PC-3 (cell line): ENCODE data around the gene ZSWIM1. TPM values are rescaled to one million over a fixed set of nuclear protein-coding genes. Genes with fewer than 3 reads are reported as not detected.

Experiments used
- ATAC-seq: fragments of 200-7000 bp; cut with Tn5 transposase; 2 replicates; pipeline ENCODE4 v1.9.1; 2020; ENCODE audit warnings: mild to moderate bottlenecking, moderate library complexity
- BruUV-seq: library from RNA; stranded (reverse); fragments of 400-500 nt; replicated peaks from 2 replicates; lab custom pipeline; 2021; lab: Mats Ljungman, UMichigan
- CTCF ChIA-PET: fragments of 300-600 bp; sonication (Branson Sonifier 250); formaldehyde crosslinking; loops from one replicate; lab custom pipeline; 2022; ENCODE audit warnings: antibody characterized with exemption; lab: Charles Lee
- POLR2A ChIA-PET: fragments of 300-600 bp; sonication (Branson Sonifier 250); formaldehyde crosslinking; loops from one replicate; lab custom pipeline; 2022; ENCODE audit warnings: antibody characterized with exemption; ENCODE audit not compliant: unreplicated experiment; lab: Charles Lee
- DNase-seq: peaks from one replicate; pipeline ENCODE4 v3.0.0-alpha.2; 2015
- H2AFZ ChIP-seq: fragments of 300-600 bp; sonication (generic); 2 replicates; pipeline ENCODE4 v1.6.0; 2016; ENCODE audit warnings: antibody characterized with exemption, low read length
- H3F3A ChIP-seq: fragments of 300-600 bp; sonication (generic); one replicate; pipeline ENCODE4 v1.6.0; 2017; ENCODE audit warnings: antibody characterized with exemption, low read length, control low read depth, mild to moderate bottlenecking; ENCODE audit not compliant: unreplicated experiment
- H3K27ac ChIP-seq: fragments of 300-600 bp; sonication (generic); 2 replicates; pipeline ENCODE4 v1.5.1; 2016; ENCODE audit warnings: mild to moderate bottlenecking, low read length
- H3K27me3 ChIP-seq: fragments of 300-600 bp; sonication (generic); 2 replicates; pipeline ENCODE4 v1.6.1; 2016; ENCODE audit warnings: low read length, mixed read lengths
- H3K36me3 ChIP-seq: fragments of 300-600 bp; sonication (generic); 2 replicates; pipeline ENCODE4 v1.6.1; 2016; ENCODE audit warnings: low read depth, mixed run types, low read length, mixed read lengths
- H3K4me1 ChIP-seq: fragments of 300-600 bp; sonication (generic); 2 replicates; pipeline ENCODE4 v1.5.1; 2016; ENCODE audit warnings: low read length; ENCODE audit not compliant: insufficient read depth
- H3K4me2 ChIP-seq: fragments of 300-600 bp; sonication (generic); 2 replicates; pipeline ENCODE4 v1.6.0; 2016; ENCODE audit warnings: low read length
- H3K4me3 ChIP-seq: fragments of 300-600 bp; sonication (generic); 2 replicates; pipeline ENCODE4 v1.5.1; 2016; ENCODE audit warnings: mild to moderate bottlenecking, low read length, mixed read lengths
- H3K79me2 ChIP-seq: fragments of 300-600 bp; sonication (generic); 2 replicates; pipeline ENCODE4 v1.6.1; 2017; ENCODE audit warnings: low read length, mixed read lengths
- H3K9ac ChIP-seq: fragments of 300-600 bp; sonication (generic); 2 replicates; pipeline ENCODE4 v1.6.0; 2016; ENCODE audit warnings: mild to moderate bottlenecking, low read length
- H3K9me2 ChIP-seq: fragments of 300-600 bp; sonication (generic); replicated peaks from 2 replicates; pipeline ENCODE4 v1.6.1; 2016; ENCODE audit warnings: mixed run types, low read length, mixed read lengths
- H3K9me3 ChIP-seq: fragments of 300-600 bp; sonication (generic); 2 replicates; pipeline ENCODE4 v1.6.1; 2016; ENCODE audit warnings: low read length, mixed read lengths
- H4K20me1 ChIP-seq: fragments of 300-600 bp; sonication (generic); 2 replicates; pipeline ENCODE4 v1.6.1; 2016; ENCODE audit warnings: low read length, mixed read lengths
- CTCF ChIP-seq: fragments of 300-600 bp; sonication (generic); conservative IDR thresholded peaks from 2 replicates; pipeline ENCODE4 v1.5.1; 2017; ENCODE audit warnings: antibody characterized with exemption, low read depth, mild to moderate bottlenecking, low read length
- EZH2 ChIP-seq: fragments of 300-600 bp; sonication (generic); IDR thresholded peaks from one replicate; pipeline ENCODE4 v1.6.1; 2017; ENCODE audit warnings: antibody characterized with exemption, mild to moderate bottlenecking, low read length; ENCODE audit not compliant: unreplicated experiment
- EZH2phosphoT487 ChIP-seq: fragments of 300-600 bp; sonication (generic); IDR thresholded peaks from 2 replicates; pipeline ENCODE4 v1.6.1; 2018; ENCODE audit warnings: mild to moderate bottlenecking, antibody characterized with exemption, low read length, borderline replicate concordance
- intact Hi-C: fragments of 100-400 bp; cut with micrococcal nuclease; formaldehyde crosslinking; loops from 2 replicates; pipeline ENCODE4 v1.9.0; 2023
- total RNA-seq: library from RNA; depleted of rRNA; stranded (reverse); fragments of >200 nt; gene quantifications from 2 replicates; pipeline ENCODE4 v1.2.3, GENCODE V29; 2014

ZSWIM1 gene
- total RNA-seq, 1 experiment from 2014 or later: 16.3 TPM

GRCh38 chr20:45896641-45897161 lies 15.7 kb downstream of the ZSWIM1 start:
- intact Hi-C loops: no loop called here
- peaks cover 16% of the 10 kb centered on the region; the same call in 1 of the 2 replicates for H3K36me3 ChIP-seq
- no peaks in the 10 kb centered on the region for H3K9me3 ChIP-seq
- TF ChIP-seq EZH2: no peak
- no peak for TF ChIP-seq EZH2phosphoT487
- TF ChIP-seq CTCF: no peak
- POLR2A ChIA-PET: no interaction called here
- no peak overlapping the region for H3K4me2 ChIP-seq
- H2AFZ ChIP-seq: no peak overlapping the region
- H3K79me2 ChIP-seq: 0 out of 2 replicates have a peak, but pooled peaks cover 7% of the 10 kb centered on the region
- ATAC-seq (no peak), DNase-seq (no peak)
- H3K4me3 ChIP-seq: no peak overlapping the region
- CTCF ChIA-PET: no interaction called here
- H3K27ac ChIP-seq: no peak overlapping the region
- no peaks in the 10 kb centered on the region for H3K27me3 ChIP-seq
- no peaks in the 10 kb centered on the region for H3K9me2 ChIP-seq
- no peak overlapping the region for H3K9ac ChIP-seq
- no TSS peak for BruUV-seq
- H3K4me1 ChIP-seq: peaks cover 16% of the 10 kb centered on the region
- no peaks in the 10 kb centered on the region for H3F3A ChIP-seq
- no peaks in the 10 kb centered on the region for H4K20me1 ChIP-seq

DNA sequence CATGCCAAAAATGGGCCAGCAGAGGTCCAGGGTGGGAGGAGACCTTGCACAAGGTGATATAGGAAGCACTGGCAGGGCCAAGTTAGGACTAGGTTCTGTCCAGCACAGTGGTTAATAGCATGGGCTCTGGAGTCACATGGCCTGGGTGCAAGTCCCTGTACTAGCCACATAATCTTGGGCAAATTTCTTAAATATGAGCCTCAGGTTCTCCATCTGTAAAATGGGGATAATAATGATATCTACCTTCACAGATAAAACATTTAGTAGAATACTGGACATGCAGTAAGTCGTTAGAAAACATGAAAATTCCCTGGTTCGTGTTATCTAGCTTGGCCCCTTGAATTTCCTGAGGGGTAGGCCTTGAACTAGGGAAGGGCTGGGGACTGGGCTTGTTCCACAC lies 16.3 kb downstream of the ZSWIM1 start:
- Histone ChIP-seq H3K9me3 (no peaks in the 10 kb centered on the region), H3K4me3 (no peak overlapping the region), H2AFZ (no peak overlapping the region), H3K9me2 (no peaks in the 10 kb centered on the region), H3K4me2 (no peak overlapping the region), H3K27ac (no peak overlapping the region), H3K79me2 (0 out of 2 replicates have a peak, but pooled peaks cover under 1% of the 10 kb centered on the region), H3K27me3 (no peaks in the 10 kb centered on the region), H3F3A (no peaks in the 10 kb centered on the region), H3K9ac (no peak overlapping the region), H4K20me1 (no peaks in the 10 kb centered on the region), H3K4me1 (peaks cover 10% of the 10 kb centered on the region; the same call in 1 of the 2 replicates), H3K36me3 (peaks cover 16% of the 10 kb centered on the region; the same call in 1 of the 2 replicates)
- intact Hi-C loops: no loop called here
- no TSS peak for BruUV-seq
- no peak for TF ChIP-seq EZH2phosphoT487
- no peak for TF ChIP-seq EZH2
- no peak for TF ChIP-seq CTCF
- POLR2A ChIA-PET: no interaction called here
- no peak for DNase-seq
- no peak for ATAC-seq
- CTCF ChIA-PET: no interaction called here

- intact Hi-C loops: no loop called here
- H3K9me3 ChIP-seq: no peaks in the 10 kb centered on the region
- POLR2A ChIA-PET: no interaction called here
- ATAC-seq: no peak
- TF ChIP-seq EZH2: no peak
- no peak for TF ChIP-seq EZH2phosphoT487
- no peak for TF ChIP-seq CTCF
- H3F3A ChIP-seq: no peaks in the 10 kb centered on the region
- no peak overlapping the region for H3K9ac ChIP-seq
- peaks cover 6% of the 10 kb centered on the region; the same call in 1 of the 2 replicates for H3K4me1 ChIP-seq
- H3K4me2 ChIP-seq: no peak overlapping the region
- no peak overlapping the region for H2AFZ ChIP-seq
- no peaks in the 10 kb centered on the region for H4K20me1 ChIP-seq
- no TSS peak for BruUV-seq
- H3K36me3 ChIP-seq: peaks cover 16% of the 10 kb centered on the region; the same call in 1 of the 2 replicates
- CTCF ChIA-PET: no interaction called here
- H3K4me3 ChIP-seq: no peak overlapping the region
- no peaks in the 10 kb centered on the region for H3K27me3 ChIP-seq
- no peak for DNase-seq
- H3K79me2 ChIP-seq: no peaks in the 10 kb centered on the region
- H3K9me2 ChIP-seq: no peaks in the 10 kb centered on the region
- no peak overlapping the region for H3K27ac ChIP-seq
Observed at GRCh38 chr20:45897692-45898091, 16.7 kb downstream of the ZSWIM1 start.
